GM20000 (cell line): Measurements from ENCODE around the gene PHAF1.

Source experiments
- DNase-seq: peaks from one replicate; pipeline ENCODE4 v3.0.0; 2012; ENCODE audit warnings: low spot score
- TF ChIP-seq, protein P1 (sequence below): IDR thresholded peaks from 2 replicates; pipeline ENCODE4 v1.5.1; 2012; ENCODE audit warnings: mild to moderate bottlenecking, control low read depth; ENCODE audit errors: extremely low read depth, missing control alignments

PHAF1 gene

DNA sequence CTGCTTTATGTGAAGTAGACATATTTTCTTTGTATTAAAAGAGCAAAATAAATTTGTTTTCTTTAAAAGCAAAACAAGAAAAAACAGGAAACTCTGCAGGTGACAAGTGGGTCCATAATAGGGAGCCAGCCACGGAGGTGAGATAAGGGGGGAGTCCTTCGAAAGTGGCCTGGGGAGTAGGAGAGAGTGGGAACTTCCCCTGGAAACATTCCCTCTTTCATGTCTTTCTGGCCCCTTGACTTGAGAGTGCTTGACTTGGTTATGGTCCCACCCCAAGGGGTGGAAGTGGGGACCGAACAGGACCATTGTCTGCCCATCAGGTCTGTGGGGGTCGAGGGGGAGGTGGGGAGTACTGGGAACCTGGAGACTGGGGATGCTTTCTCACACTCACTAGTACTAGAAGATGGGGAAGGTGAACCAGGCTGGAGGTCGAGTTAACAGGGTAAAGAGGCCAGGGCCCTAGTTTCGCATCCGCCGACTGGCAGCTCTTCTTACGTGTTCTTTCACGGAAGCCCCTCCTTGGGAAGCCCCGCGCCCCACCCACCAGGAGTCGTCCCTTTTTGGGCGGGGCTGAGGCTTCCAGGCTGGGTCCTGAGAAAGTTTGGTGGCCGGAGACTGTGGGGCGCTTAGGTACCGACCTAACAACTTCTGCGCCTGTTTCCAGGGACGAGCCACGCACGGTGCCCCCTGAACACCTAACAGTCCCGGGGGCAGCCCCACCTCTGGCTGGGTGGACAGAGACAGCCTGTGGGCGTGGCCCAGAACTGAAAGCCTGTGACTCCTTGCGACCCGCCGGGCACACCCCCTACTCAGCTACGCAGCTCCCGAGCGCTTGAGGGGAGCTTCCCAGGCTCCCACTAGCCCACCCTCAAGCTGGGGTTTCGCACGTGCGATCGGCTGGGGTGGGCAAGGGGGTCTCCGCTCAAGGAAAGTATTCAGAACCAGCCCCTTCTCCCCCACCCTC lies 49.2 kb downstream of the PHAF1 start:
- DNase-seq = peak; percentile 88
- TF ChIP-seq, protein P1, sequence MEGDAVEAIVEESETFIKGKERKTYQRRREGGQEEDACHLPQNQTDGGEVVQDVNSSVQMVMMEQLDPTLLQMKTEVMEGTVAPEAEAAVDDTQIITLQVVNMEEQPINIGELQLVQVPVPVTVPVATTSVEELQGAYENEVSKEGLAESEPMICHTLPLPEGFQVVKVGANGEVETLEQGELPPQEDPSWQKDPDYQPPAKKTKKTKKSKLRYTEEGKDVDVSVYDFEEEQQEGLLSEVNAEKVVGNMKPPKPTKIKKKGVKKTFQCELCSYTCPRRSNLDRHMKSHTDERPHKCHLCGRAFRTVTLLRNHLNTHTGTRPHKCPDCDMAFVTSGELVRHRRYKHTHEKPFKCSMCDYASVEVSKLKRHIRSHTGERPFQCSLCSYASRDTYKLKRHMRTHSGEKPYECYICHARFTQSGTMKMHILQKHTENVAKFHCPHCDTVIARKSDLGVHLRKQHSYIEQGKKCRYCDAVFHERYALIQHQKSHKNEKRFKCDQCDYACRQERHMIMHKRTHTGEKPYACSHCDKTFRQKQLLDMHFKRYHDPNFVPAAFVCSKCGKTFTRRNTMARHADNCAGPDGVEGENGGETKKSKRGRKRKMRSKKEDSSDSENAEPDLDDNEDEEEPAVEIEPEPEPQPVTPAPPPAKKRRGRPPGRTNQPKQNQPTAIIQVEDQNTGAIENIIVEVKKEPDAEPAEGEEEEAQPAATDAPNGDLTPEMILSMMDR = no peak

DNA sequence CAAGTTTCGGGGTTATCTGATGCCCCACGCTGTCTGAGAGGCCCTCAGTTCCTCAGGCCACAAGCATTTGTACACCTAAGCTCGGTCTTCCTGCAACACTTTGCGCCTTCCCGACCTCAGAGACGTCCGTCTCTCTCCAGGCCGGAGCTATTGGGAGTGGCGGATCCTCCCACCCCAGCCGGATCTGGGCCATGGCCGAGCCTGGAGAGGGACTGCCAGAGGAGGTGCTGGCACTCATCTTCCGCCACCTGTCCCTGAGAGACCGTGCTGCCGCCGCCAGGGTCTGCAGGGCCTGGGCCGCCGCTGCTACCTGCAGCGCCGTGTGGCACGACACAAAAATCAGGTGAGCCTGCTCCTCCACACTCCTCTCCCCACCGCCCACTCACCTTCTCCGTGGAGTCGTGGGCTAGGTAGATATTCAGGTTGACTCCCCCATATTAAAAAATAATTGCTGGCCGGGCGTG lies 51.9 kb downstream of the PHAF1 start:
- TF ChIP-seq, protein P1 = no peak
- DNase-seq = no peak

DNA sequence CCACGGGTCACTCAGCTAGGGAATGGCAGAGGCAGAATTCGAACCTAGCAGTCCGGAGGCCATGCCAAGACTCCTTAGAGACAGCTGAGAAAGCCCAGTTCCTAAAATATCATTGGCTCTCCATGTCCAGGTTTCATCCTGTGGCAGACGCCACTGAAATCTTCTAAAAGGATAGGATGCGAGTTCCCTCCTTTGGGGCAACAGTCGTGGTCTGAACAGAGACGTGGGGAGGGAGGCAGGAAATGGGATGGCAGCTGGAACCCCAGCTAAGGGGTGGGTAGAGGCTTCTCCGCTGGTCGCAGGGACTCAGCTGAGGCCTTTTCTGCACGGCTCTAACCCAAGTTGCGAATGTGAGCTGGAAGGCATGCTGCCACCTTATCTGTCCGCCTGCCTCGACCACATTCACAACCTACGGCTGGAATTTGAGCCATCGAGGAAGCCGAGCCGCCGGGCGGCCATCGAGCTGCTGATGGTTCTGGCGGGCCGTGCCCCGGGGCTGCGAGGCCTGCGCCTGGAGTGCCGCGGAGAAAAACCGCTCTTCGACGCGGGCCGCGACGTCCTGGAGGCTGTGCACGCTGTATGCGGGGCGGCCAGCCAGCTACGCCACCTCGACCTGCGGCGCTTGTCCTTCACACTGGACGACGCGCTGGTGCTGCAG lies 52.9 kb downstream of the PHAF1 start:
- TF ChIP-seq, protein P1 = no peak
- DNase-seq = no peak

DNA sequence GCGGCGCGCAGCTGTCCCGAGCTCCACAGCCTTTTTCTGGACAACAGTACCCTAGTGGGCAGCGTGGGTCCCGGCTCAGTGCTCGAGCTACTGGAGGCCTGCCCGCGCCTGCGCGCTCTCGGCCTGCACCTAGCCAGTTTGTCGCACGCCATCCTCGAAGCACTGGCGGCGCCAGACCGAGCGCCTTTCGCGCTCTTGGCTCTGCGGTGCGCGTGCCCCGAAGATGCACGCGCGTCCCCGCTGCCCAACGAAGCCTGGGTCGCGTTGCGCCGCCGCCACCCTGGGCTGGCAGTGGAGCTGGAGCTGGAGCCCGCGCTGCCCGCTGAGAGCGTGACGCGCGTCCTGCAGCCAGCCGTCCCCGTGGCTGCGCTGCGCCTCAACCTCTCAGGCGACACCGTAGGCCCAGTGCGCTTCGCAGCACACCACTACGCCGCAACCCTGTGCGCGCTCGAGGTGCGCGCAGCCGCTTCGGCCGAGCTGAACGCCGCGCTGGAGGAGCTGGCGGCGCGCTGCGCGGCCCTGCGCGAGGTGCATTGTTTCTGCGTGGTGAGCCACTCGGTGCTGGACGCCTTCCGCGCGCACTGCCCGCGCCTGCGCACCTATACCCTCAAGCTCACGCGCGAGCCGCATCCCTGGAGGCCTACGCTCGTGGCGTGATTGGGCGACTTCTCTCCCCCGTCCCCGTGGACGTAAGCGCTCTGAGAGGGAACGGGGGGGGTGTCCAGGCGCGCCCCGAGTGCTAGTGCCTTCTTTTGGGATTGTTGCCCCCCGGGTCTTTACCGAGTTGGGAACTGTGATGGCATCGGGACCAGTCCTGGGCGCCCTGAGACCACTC lies 53.6 kb downstream of the PHAF1 start:
- peak; percentile 67 for DNase-seq
- TF ChIP-seq, protein P1 = no peak

DNA sequence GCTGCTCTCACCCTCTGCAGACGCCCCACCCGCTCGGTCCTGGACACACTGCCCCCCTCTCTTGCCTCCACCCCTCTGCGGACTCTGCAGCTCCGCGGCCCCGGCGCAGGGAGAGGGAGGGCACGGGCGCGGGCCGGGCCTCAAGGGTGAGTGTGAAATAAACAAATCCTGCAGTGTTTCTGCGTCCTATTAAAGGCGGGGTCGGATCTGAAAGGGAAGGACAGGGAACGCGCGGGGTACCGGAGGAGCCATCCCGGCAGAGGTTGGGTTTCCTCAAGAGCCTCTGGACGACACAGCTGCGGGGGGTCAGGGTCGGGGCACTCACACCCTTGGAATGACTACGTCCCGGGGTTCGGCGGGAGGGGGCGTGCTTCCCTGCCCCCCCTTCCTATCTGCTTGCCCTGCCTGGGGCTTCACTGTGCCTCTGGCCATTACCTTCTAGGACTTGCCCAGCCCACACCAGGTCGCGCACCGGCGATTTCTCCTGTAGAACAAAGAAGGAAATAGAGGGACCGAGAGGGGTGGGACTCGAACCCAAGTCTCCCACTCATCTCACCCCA lies 54.3 kb downstream of the PHAF1 start:
- TF ChIP-seq, protein P1 = no peak
- no peak for DNase-seq

DNA sequence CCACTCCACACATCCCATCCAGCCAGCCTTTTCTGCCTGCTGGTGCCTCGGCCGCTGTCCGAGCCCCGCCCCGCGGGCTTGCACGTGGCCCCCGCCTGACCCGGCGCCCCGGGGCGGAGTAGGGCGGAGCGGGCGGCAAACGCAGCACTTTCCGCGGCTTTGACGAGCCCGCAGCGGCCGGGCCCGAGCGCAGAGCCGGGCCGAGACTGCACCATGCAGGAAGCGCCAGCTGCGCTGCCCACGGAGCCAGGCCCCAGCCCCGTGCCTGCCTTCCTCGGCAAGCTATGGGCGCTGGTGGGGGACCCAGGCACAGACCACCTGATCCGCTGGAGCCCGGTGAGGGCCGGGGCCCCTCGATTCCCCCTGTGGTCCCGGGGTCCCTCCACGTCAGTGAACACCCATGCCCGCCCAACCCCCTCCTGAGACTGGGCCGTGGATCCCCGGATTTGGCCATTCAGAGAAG lies 54.9 kb downstream of the PHAF1 start, which contains the start of gene HSF4:
Gene HSF4, plus strand, starts transcription at position 147 of the 463 bp plus-strand sequence. Its CDS starts 67 bp downstream, at position 214.
- TF ChIP-seq, protein P1 = no peak
- peak; percentile 65 for DNase-seq
